ENCODE results near the gene JCAD.
A peak's percentile ranks its signal among the peaks of the same experiment; 100 is the strongest.
"Not testable (repeated sequence)": the region's sequence is repeated elsewhere in the genome, so short reads cannot be mapped to it uniquely, and the experiment has no call there.

JCAD gene

GRCh38 chr10:29982997-29983648 lies 76.3 kb downstream of the JCAD start:
- H3K36me3 Mint-ChIP-seq = peaks cover 6 to 7% of the 10 kb centered on the region in 2 donors
- H3K4me1 Mint-ChIP-seq = no peaks in the 10 kb centered on the region
- DNase-seq (no peak), ATAC-seq (replicated peaks) (no peak)
- H3K9me3 Mint-ChIP-seq = peaks cover 12 to 14% of the 10 kb centered on the region in 2 donors
- no peaks in the 10 kb centered on the region for H3K27me3 Mint-ChIP-seq
- H3K27ac Mint-ChIP-seq = peak overlapping the region; percentile 16
- H3K4me3 Mint-ChIP-seq = no peak overlapping the region

GRCh38 chr10:29981510-29981909 lies 77.9 kb downstream of the JCAD start:
- peaks cover 0 to 3% of the 10 kb centered on the region in 2 donors for H3K27me3 Mint-ChIP-seq
- no peak for ATAC-seq (replicated peaks)
- H3K4me3 Mint-ChIP-seq = no peak overlapping the region
- no peak overlapping the region for H3K27ac Mint-ChIP-seq
- H3K9me3 Mint-ChIP-seq = peaks cover 12 to 14% of the 10 kb centered on the region in 2 donors
- no peaks in the 10 kb centered on the region for H3K4me1 Mint-ChIP-seq
- DNase-seq = no peak
- peaks cover 6 to 7% of the 10 kb centered on the region in 2 donors for H3K36me3 Mint-ChIP-seq

GRCh38 chr10:29980084-29980483 lies 79.3 kb downstream of the JCAD start:
- Mint-ChIP-seq H3K9me3 (peaks cover 12 to 14% of the 10 kb centered on the region in 2 donors), H3K4me1 (no peaks in the 10 kb centered on the region)
- ATAC-seq (replicated peaks) = no peak

GRCh38 chr10:29979421-29979779 lies 80.0 kb downstream of the JCAD start:
- H3K4me3 Mint-ChIP-seq; H3K27me3 Mint-ChIP-seq; DNase-seq; H3K4me1 Mint-ChIP-seq; H3K36me3 Mint-ChIP-seq; ATAC-seq (replicated peaks): not testable (repeated sequence)
- H3K9me3 Mint-ChIP-seq = peaks cover 14 to 17% of the 10 kb centered on the region in 2 donors
- H3K27ac Mint-ChIP-seq = peak overlapping the region; percentile 31

More at GRCh38 chr10:29980084-29980483, 79.3 kb downstream of the JCAD start:
- Mint-ChIP-seq H3K27me3 (peaks cover 0 to 3% of the 10 kb centered on the region in 2 donors), H3K36me3 (peaks cover 6 to 7% of the 10 kb centered on the region in 2 donors), H3K4me3 (no peak overlapping the region), H3K27ac (no peak overlapping the region)
- no peak for DNase-seq

GRCh38 chr10:29977171-29977570 lies 82.2 kb downstream of the JCAD start:
- Mint-ChIP-seq H3K4me1 (no peaks in the 10 kb centered on the region), H3K36me3 (no peaks in the 10 kb centered on the region), H3K9me3 (peaks cover 0 to 5% of the 10 kb centered on the region in 2 donors), H3K4me3 (no peak overlapping the region), H3K27me3 (peaks cover 0 to 3% of the 10 kb centered on the region in 2 donors), H3K27ac (no peak overlapping the region)
- ATAC-seq (replicated peaks) = no peak
- DNase-seq = no peak

GRCh38 chr10:29976134-29976533 lies 83.3 kb downstream of the JCAD start:
- no peak for ATAC-seq (replicated peaks)
- Mint-ChIP-seq H3K36me3 (no peaks in the 10 kb centered on the region), H3K9me3 (peaks cover 0 to 7% of the 10 kb centered on the region in 2 donors), H3K4me1 (no peaks in the 10 kb centered on the region), H3K4me3 (no peak overlapping the region), H3K27me3 (peaks cover 0 to 3% of the 10 kb centered on the region in 2 donors), H3K27ac (no peak overlapping the region)
- no peak for DNase-seq

- Mint-ChIP-seq H3K4me3 (no peak overlapping the region), H3K36me3 (no peaks in the 10 kb centered on the region), H3K4me1 (no peaks in the 10 kb centered on the region), H3K27ac (no peak overlapping the region), H3K27me3 (peaks cover 0 to 3% of the 10 kb centered on the region in 2 donors), H3K9me3 (peaks cover 0 to 7% of the 10 kb centered on the region in 2 donors)
- no peak for ATAC-seq (replicated peaks)
- DNase-seq = no peak
Observed at GRCh38 chr10:29974773-29975172, 84.6 kb downstream of the JCAD start.

GRCh38 chr10:29973921-29974320 lies 85.5 kb downstream of the JCAD start:
- Mint-ChIP-seq H3K4me1 (no peaks in the 10 kb centered on the region), H3K27ac (no peak overlapping the region), H3K36me3 (no peaks in the 10 kb centered on the region), H3K4me3 (no peak overlapping the region), H3K27me3 (peaks cover 0 to 3% of the 10 kb centered on the region in 2 donors), H3K9me3 (peaks cover 0 to 7% of the 10 kb centered on the region in 2 donors)
- ATAC-seq (replicated peaks) = no peak
- no peak for DNase-seq

- ATAC-seq (replicated peaks) (no peak), DNase-seq (no peak)
- Mint-ChIP-seq H3K4me3 (no peak overlapping the region), H3K27ac (no peak overlapping the region), H3K27me3 (no peaks in the 10 kb centered on the region), H3K4me1 (no peaks in the 10 kb centered on the region), H3K36me3 (no peaks in the 10 kb centered on the region), H3K9me3 (peaks cover 0 to 7% of the 10 kb centered on the region in 2 donors)
Observed at GRCh38 chr10:29970576-29970975, 88.8 kb downstream of the JCAD start.

GRCh38 chr10:29970012-29970396 lies 89.4 kb downstream of the JCAD start:
- Mint-ChIP-seq H3K4me3 (no peak overlapping the region), H3K27ac (no peak overlapping the region), H3K36me3 (no peaks in the 10 kb centered on the region), H3K4me1 (no peaks in the 10 kb centered on the region), H3K27me3 (no peaks in the 10 kb centered on the region), H3K9me3 (peaks cover 0 to 7% of the 10 kb centered on the region in 2 donors)
- ATAC-seq (replicated peaks) (no peak), DNase-seq (no peak)

- ATAC-seq (replicated peaks) (no peak), DNase-seq (no peak)
- Mint-ChIP-seq H3K4me1 (no peaks in the 10 kb centered on the region), H3K4me3 (no peak overlapping the region), H3K27me3 (peaks cover 0 to under 1% of the 10 kb centered on the region in 2 donors), H3K27ac (no peak overlapping the region), H3K9me3 (peaks cover 0 to 2% of the 10 kb centered on the region in 2 donors), H3K36me3 (no peaks in the 10 kb centered on the region)
Observed at GRCh38 chr10:29969255-29970011, 90.0 kb downstream of the JCAD start.

GRCh38 chr10:29968585-29968984 lies 90.8 kb downstream of the JCAD start:
- Mint-ChIP-seq H3K9me3 (peaks cover 0 to 2% of the 10 kb centered on the region in 2 donors), H3K36me3 (no peaks in the 10 kb centered on the region), H3K4me3 (no peak overlapping the region), H3K4me1 (no peaks in the 10 kb centered on the region), H3K27ac (no peak overlapping the region), H3K27me3 (peaks cover 0 to 9% of the 10 kb centered on the region in 2 donors)
- no peak for ATAC-seq (replicated peaks)
- no peak for DNase-seq

- no peaks in the 10 kb centered on the region for H3K4me1 Mint-ChIP-seq
- ATAC-seq (replicated peaks) (no peak), DNase-seq (no peak)
- no peak overlapping the region for H3K27ac Mint-ChIP-seq
- no peak overlapping the region for H3K4me3 Mint-ChIP-seq
- no peaks in the 10 kb centered on the region for H3K9me3 Mint-ChIP-seq
- H3K27me3 Mint-ChIP-seq = peaks cover 0 to 9% of the 10 kb centered on the region in 2 donors
- H3K36me3 Mint-ChIP-seq = no peaks in the 10 kb centered on the region
Observed at GRCh38 chr10:29966269-29966668, 93.1 kb downstream of the JCAD start.
